HEK293T (cell line): ENCODE data around the gene CLEC16A.

ENCODE experiments used
- ARNT ChIP-seq: fragments of 450-650 bp; IDR thresholded peaks from 2 replicates; pipeline ENCODE4 v1.6.1; 2017; ENCODE audit warnings: mild to moderate bottlenecking
- BHLHE40 ChIP-seq: fragments of 450-650 bp; IDR thresholded peaks from 2 replicates; pipeline ENCODE4 v1.6.1; 2016; ENCODE audit warnings: mild to moderate bottlenecking, moderate library complexity, borderline replicate concordance
- FOXA1 ChIP-seq: fragments of 450-650 bp; IDR thresholded peaks from 2 replicates; pipeline ENCODE4 v1.6.1; 2016; ENCODE audit warnings: mild to moderate bottlenecking
- FOXK2 ChIP-seq: fragments of 450-650 bp; IDR thresholded peaks from 2 replicates; pipeline ENCODE4 v1.6.1; 2016; ENCODE audit warnings: mild to moderate bottlenecking
- HDGF ChIP-seq: fragments of 450-650 bp; IDR thresholded peaks from 2 replicates; pipeline ENCODE4 v1.6.1; 2017; ENCODE audit warnings: antibody characterized with exemption, borderline replicate concordance
- NFRKB ChIP-seq: fragments of 450-650 bp; IDR thresholded peaks from 2 replicates; pipeline ENCODE4 v1.6.1; 2016; ENCODE audit warnings: mild to moderate bottlenecking, moderate library complexity
- SP1 ChIP-seq: fragments of 450-650 bp; IDR thresholded peaks from 2 replicates; pipeline ENCODE4 v1.6.1; 2017
- SUZ12 ChIP-seq: fragments of 450-650 bp; IDR thresholded peaks from 2 replicates; pipeline ENCODE4 v1.6.1; 2016; ENCODE audit warnings: mild to moderate bottlenecking
- TARDBP ChIP-seq: fragments of 450-650 bp; IDR thresholded peaks from 2 replicates; pipeline ENCODE4 v1.6.1; 2016
- ZNF384 ChIP-seq: fragments of 450-650 bp; IDR thresholded peaks from 2 replicates; pipeline ENCODE4 v1.6.1; 2016

DNA sequence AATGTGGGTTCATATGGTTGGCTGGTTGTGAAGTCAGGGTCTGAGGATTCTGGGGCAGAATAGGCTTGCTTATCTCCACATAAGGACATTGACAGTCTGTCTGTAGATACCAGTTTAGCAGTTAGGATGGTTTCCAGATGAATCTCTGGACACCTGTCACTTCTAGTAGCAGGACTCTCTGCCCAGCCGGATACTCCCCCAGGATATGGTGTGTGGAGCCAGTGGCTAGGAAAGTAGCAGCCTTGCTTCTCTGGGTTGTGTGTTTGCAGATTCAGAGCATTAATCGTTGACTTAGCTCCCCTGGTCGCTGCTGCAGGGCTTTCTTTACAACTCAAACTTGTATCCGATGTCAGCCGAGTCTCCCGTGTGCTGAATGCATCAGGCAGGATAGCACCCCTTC is 45.2 kb downstream of the CLEC16A start:
- no peak for TF ChIP-seq ZNF384
- TF ChIP-seq SUZ12: no peak
- no peak for TF ChIP-seq FOXK2
- no peak for TF ChIP-seq ARNT
- no peak for TF ChIP-seq SP1
- no peak for TF ChIP-seq NFRKB
- no peak for TF ChIP-seq TARDBP
- no peak for TF ChIP-seq FOXA1
- TF ChIP-seq HDGF: no peak
- no peak for TF ChIP-seq BHLHE40
